HG03196 (cell line): ENCODE data around the gene FAM118A.
"Not testable (repeated sequence)": the region's sequence is repeated elsewhere in the genome, so short reads cannot be mapped to it uniquely, and the experiment has no call there.

Experiments
- ATAC-seq: cut with Tn5 transposase; IDR thresholded peaks from one replicate; pipeline ENCODE4 v1.9.1; 2021; ENCODE audit not compliant: unreplicated experiment

FAM118A gene

DNA sequence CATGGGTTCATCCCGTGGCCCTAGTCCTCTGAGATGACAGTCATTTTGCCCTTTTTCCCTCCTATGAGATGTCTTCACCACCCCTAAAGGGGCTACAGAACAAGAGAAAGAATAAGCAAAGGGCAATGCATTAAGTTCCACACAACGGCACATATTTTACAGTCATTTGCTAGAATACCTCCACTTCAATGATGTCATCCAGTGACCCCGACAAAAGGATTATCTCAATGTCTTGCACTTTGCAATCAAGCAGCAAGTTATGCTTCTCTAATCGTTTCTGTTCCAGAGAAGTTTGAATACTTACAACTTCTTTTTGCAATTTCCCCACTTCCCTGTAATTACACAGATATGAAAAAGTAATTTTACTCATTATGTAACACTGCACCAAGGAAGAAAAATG is 49.9 kb downstream of the FAM118A start:
- ATAC-seq: no peak

DNA sequence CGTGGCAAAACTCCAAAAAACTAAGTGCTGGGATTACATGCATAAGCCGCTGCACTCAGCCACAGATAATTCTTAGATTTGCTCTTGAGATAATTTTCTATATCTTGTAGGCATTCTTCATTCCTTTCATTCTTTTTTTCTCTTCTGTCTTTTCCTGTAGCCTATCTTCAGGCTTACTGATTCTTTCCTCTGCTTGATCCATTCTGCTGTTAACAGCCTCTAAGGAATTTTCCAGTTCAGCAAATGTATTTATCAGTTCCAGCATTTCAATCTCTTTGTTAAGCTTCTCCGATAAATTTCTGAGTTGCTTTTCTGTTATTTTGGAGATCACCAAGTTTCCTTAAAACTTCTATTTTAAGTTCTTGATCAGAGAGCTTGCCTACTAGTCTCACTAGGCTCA is 57.0 kb downstream of the FAM118A start:
- no peak for ATAC-seq

DNA sequence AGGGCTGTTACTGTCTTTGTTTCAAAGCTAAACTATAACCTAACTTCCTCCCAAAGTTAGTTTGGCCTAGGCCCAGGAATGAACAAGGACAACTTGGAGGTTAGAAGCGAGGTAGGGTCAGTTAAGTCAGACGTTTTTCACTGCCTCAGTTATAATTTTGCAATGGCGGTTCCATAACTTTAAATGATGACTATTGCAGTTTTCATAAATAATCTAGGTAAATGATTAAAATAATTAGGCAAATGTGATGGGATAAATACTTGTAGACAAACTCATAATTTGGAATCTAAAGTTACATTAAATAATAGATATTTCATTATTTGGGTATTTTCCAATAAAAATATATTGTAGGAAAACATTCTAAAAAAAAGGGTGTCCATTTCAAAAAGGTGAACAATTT is 63.9 kb downstream of the FAM118A start:
- ATAC-seq: not testable (repeated sequence)

DNA sequence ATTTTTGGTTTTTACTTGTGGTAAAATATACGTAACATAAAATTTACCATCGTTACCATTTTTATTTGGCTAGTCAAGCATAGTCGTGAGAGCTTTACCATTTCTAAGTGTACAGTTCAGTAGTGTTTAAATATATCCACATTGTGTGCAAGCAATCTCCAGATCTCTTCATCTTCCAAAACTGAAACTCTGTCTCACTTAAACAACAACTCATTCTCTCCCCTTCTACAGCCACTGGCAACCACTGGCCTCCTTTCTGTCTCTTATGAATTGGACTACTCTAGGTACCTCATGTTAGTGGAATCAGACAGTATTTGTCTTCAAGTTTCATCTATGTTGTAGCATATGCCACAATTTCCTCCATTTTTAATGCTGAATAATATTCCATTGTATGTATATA is 66.3 kb downstream of the FAM118A start:
- ATAC-seq: no peak

DNA sequence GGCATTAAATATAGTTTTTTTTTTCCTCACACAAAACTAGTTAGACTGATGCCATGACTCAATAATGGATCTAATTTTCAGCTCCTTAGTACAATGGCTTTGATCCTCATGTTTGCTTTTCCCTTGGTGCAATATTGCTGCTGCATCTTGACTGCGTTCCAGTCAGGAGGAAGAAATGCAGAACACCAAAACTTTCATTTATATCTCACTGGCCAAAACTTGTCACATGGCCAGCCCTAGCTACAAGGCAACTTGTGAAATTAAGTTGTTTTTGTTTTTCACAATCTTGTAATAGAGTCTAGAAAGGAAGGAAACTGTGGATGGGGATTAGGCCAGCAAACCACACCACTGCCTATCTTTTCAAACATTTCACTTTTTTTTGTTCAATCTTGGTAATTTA is 67.0 kb downstream of the FAM118A start:
- ATAC-seq: no peak

DNA sequence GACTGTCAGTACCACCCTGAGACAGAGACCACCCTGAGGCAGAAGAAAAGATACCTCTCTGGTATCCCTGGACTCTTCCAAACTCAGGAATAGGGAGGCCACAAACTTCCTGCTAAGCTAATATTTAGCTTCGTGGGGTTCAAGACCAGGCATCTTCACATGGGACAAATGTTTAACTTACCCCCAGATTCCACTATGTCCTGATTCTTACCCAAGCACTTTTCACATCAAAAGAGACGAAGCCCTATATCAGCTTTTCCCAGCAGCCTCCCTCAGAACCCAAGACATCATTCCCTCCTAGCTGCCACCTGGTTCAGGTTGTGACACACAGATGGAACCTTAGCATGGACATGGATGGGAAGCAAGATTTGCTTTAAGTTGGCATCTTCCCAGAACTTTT is 71.6 kb downstream of the FAM118A start:
- no peak for ATAC-seq

DNA sequence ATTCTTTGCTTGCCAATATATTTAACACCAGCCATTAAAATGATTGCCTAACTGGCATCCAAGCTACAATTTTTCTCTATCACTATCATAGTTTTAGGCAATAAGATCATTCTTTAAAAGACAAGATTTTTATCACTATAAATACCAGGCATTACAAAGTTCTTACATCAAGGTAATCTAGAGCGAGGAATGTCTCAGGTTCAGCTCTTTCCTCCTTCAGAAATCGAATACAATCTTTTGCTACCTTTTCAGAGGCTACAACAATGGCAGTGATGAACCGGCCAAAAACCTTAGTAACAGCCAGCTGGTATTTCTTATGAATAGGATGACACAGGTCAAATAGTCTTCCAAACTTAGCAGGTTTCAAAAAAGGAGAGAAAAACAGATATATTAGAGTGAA is 79.8 kb downstream of the FAM118A start:
- ATAC-seq: no peak
